Esophagus muscularis mucosa (tissue), 4 donors: ENCODE measurements around the gene MARCO.

ENCODE experiments used
- CTCF ChIP-seq, 3 experiments: fragments of 200-600 bp in 2 of 3; fragments of 450-650 bp in 1 of 3; sonication (generic) in 2 of 3; IDR thresholded peaks; one replicate each; pipeline ENCODE4 v1.5.1; 2017 to 2019; ENCODE audit warnings: antibody characterized with exemption in 3 of 3, mild to moderate bottlenecking in 2 of 3, moderate library complexity in 1 of 3
- EP300 ChIP-seq: sonication (generic); formaldehyde crosslinking; IDR thresholded peaks from one replicate; pipeline ENCODE4 v1.6.1; 2017; ENCODE audit warnings: antibody characterized with exemption
- POLR2AphosphoS5 ChIP-seq, 2 donors: sonication (generic); formaldehyde crosslinking; IDR thresholded peaks; one replicate each; pipeline ENCODE4 v1.6.1; 2017; ENCODE audit warnings: antibody characterized with exemption in 2 of 2

DNA sequence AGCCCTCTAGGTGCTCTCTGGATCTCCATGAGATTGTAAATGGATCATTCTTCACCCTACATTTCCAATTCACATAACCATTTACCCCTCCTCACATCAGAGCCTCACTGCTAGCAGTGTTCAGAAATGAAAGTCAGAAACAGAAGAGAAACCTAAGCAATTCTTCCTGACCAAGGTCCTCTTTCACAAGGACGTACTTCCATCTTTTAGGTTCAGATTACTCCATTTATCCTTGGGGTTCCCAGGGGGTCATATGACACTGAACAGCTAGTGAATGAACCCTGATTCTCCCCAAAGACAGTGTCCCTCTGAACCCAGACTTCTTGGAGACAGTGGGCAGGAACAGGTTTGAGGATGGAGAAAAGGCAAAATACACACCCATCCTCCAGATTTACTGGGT is 12.9 kb upstream of the MARCO start:
- no peak for TF ChIP-seq POLR2AphosphoS5 (IDR thresholded peaks at IDR 0.05)
- TF ChIP-seq EP300: no peak
- no peak for TF ChIP-seq CTCF (IDR thresholded peaks at IDR 0.05)
